HG03280 (cell line): ENCODE data around the gene A1CF.

Experiments used
- ATAC-seq: cut with Tn5 transposase; IDR thresholded peaks from one replicate; pipeline ENCODE4 v1.9.1; 2021; ENCODE audit warnings: mild to moderate bottlenecking, moderate library complexity; ENCODE audit not compliant: unreplicated experiment

A1CF gene

GRCh38 chr10:50866317-50866716 lies 19.1 kb downstream of the A1CF start:
- no peak for ATAC-seq

GRCh38 chr10:50862719-50863118 lies 22.7 kb downstream of the A1CF start:
- ATAC-seq: no peak

- ATAC-seq: no peak
These were observed 24.1 kb downstream of the A1CF start for GRCh38 chr10:50861370-50861769.

- no peak for ATAC-seq
These were observed 27.8 kb downstream of the A1CF start for GRCh38 chr10:50857579-50857978.

- no peak for ATAC-seq
These were observed 30.0 kb downstream of the A1CF start for GRCh38 chr10:50855461-50855860.

GRCh38 chr10:50855015-50855414 lies 30.4 kb downstream of the A1CF start:
- ATAC-seq: no peak

GRCh38 chr10:50853557-50853956 lies 31.9 kb downstream of the A1CF start:
- ATAC-seq: no peak

GRCh38 chr10:50851884-50852671 lies 33.3 kb downstream of the A1CF start:
- ATAC-seq: no peak

GRCh38 chr10:50850578-50851230 lies 34.7 kb downstream of the A1CF start:
- no peak for ATAC-seq

GRCh38 chr10:50846753-50847152 lies 38.7 kb downstream of the A1CF start:
- no peak for ATAC-seq

- ATAC-seq: no peak
These were observed 48.3 kb downstream of the A1CF start for GRCh38 chr10:50837095-50837494.

- no peak for ATAC-seq
These were observed 53.2 kb downstream of the A1CF start for GRCh38 chr10:50832171-50832751.

- no peak for ATAC-seq
These were observed 55.4 kb downstream of the A1CF start for GRCh38 chr10:50830066-50830465.

GRCh38 chr10:50824782-50825181 lies 60.6 kb downstream of the A1CF start:
- ATAC-seq: no peak

- ATAC-seq: no peak
These were observed 61.6 kb downstream of the A1CF start for GRCh38 chr10:50823789-50824188.

- ATAC-seq: no peak
These were observed 75.8 kb downstream of the A1CF start for GRCh38 chr10:50809596-50809995.

- no peak for ATAC-seq
These were observed 77.3 kb downstream of the A1CF start for GRCh38 chr10:50807851-50808776.

- ATAC-seq: no peak
These were observed 79.3 kb downstream of the A1CF start for GRCh38 chr10:50805981-50806622.

GRCh38 chr10:50799595-50799994 lies 85.8 kb downstream of the A1CF start:
- ATAC-seq: no peak

- ATAC-seq: no peak
These were observed 87.1 kb downstream of the A1CF start for GRCh38 chr10:50798297-50798696.

- no peak for ATAC-seq
These were observed 88.7 kb downstream of the A1CF start for GRCh38 chr10:50796693-50797092.
